Fibroblast of skin of right quadriceps (primary cell): ENCODE measurements around the gene DENND5A.
A peak's percentile ranks its signal among the peaks of the same experiment; 100 is the strongest.
"Not testable (repeated sequence)": the region's sequence is repeated elsewhere in the genome, so short reads cannot be mapped to it uniquely, and the experiment has no call there.

Source experiments
- DNase-seq: peaks from one replicate; pipeline ENCODE4 v3.0.0-alpha.2; 2013

Gene DENND5A

DNA sequence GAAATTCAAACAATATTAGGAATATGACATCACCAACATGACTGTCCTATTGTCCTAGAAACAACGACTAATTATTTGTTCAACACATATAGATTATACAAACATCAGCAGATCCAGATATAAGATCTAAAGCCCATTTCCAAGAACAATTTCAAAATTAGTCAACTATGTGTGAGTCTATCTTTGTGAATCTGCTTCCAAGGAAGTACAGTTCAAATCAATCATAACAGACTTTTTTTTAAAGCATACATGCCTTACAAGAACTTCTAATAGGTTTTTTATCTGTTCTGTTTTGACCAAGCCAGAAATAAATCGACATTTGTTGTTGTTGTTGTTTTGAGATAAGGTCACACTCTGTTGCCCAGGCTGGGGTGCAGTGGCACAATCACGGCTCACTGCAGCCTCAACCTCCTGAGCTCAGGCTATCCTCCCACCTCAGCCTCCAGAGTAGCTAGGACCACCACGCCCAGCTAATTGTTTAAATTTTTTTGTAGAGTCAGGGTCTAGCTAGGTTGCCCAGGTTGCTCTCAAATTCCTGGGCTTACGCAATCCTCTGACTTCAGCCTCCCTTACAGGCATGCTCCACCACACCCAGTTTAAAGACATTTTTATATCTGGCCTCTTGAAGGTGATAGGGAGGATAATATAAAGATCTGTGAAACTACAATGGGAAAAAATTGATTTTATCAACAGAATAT, 54.8 kb downstream of the DENND5A start:
- DNase-seq = peak; percentile 26

- not testable (repeated sequence) for DNase-seq
Observed at GRCh38 chr11:9209604-9210003, 55.5 kb downstream of the DENND5A start.

- DNase-seq = no peak
Observed at GRCh38 chr11:9208726-9209501, 56.2 kb downstream of the DENND5A start.

DNA sequence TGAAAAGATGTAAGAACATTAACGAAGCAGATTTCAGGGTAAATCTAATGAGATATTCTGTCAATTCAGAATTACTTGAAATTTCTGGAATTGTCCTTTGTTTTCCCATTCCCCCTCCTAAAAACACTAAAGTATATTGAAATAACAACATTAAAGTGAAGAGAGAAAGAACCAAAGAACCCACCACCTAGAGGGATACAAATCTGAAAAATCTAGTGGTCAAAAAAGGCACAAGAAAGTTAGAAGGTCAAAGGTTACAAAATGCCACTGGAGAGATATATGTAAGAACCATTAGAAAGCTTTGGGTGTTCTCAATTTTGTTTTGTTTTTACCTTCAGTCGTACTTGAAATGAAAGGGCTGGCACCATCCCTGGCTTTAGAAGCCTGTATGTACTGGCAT, 57.9 kb downstream of the DENND5A start:
- DNase-seq = no peak

GRCh38 chr11:9206496-9206895, 58.7 kb downstream of the DENND5A start:
- peak; percentile 81 for DNase-seq

DNA sequence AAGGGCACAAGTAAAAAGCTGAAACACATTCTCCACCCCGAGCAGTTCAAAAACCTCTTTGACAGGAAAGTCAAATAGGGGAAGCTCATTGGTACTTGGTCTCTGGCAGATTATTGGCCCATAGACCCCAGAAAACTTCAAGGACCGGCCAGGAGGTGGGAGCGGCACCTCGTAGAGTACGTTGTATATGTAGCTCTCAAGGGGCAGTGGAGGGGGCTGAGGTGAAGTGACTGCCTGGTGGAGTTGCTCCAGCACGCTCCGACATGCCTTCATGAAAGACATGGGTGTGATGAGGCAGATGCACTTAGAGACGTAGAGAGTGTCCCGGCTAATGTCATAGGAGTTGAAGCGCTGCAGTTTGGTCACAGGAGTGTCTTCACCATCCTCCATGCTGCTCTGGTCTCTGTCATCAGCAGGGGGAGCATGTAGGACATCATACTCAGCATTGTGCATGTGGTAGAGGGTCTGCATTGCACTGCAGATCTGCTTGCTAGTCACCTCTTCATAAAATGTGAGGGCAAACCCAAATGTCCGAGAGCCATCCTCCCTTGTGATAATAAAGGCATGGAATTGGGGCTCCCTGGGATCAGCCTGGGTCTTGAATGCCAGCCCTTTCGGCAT, 61.3 kb downstream of the DENND5A start:
- no peak for DNase-seq

GRCh38 chr11:9201372-9202162, 63.6 kb downstream of the DENND5A start:
- DNase-seq = no peak

DNA sequence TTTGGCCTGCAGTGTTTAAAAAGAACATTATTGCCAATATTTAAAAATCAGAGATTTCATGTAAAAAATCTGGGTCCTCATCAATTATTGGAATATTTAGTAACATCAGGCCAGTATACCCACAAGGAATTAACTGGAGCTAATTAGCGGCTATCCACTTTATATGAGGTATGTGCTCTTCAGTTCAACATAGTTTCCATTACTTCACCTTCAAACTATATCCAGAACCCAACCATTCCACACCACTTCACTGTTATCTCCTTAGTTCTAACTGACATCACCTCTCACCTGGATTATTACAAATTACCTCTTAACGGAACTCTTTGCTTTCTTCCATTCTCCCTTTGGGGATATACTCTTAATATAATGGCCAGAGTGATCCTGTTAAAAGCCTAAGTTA, 64.7 kb downstream of the DENND5A start:
- no peak for DNase-seq

DNA sequence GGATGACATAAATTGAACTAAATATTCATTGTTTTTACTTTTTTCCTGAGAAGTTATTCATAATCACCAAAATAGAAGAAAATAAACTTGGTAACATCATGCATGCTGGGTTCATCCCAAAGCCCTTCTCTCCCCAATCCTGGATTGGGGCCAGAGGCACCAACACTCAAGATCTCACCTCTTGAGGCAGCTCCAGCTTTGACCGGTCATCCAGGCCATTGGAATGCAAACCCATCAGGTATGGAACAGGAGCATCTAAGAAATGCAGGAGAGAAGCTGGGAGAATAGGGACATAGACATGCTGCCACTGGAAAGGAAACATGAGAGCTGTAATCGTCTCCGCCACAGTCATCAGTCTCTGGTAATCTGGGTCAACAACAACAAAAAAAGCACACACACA, 71.8 kb downstream of the DENND5A start:
- no peak for DNase-seq

DNA sequence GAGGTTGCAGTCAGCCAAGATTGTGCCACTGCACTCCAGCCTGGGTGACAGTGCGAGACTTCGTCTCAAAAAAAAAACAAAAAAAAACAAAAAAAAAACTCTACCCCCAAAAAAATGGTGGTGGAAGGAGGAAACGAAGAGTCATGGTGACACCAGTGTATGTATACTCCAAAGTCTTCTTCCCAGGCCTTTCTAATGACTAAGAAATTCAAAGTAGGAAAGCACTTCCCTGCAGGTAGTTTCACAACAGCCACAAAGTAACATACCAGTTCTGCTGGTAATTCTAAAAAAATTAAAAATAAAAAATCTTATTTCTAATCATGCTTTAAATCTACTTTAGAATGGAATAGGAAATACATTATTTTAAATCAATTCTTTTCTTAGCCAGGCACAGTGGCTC, 72.6 kb downstream of the DENND5A start:
- DNase-seq = no peak

DNA sequence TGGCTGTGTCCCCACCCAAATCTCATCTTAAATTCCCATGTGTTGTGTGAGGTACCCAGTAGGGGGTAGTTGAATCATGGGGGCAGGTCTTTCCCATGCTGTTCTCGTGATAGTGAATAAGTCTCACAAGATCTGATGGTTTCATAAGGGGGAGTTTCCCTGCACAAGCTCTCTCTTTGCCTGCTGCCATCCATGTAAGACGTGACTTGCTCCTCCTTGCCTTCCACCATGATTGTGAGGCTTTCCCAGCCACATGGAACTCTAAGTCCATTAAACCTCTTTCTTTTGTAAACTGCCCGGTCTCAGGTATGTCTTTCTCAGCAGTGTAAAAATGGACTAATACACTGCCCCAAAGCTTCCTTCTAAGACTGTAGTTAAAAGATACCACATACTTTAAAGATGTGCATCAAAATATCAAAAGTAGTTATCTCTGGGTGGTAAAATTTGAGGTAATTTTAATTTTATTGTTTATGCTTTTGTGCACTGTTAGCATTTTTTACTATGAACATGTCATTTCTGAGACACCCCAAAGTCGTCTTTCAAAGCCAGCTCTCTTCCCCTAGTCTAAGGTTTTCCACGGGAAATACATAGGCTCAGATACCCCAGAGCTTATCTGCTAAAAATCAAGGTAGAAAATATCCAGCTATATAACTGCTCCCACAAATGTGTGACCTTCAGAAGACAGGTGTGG, 74.7 kb downstream of the DENND5A start:
- DNase-seq = not testable (repeated sequence)

- DNase-seq = not testable (repeated sequence)
Observed at GRCh38 chr11:9188860-9189259, 76.3 kb downstream of the DENND5A start.

GRCh38 chr11:9187616-9188015, 77.5 kb downstream of the DENND5A start:
- DNase-seq = no peak

GRCh38 chr11:9184516-9184915, 80.6 kb downstream of the DENND5A start:
- DNase-seq = no peak

DNA sequence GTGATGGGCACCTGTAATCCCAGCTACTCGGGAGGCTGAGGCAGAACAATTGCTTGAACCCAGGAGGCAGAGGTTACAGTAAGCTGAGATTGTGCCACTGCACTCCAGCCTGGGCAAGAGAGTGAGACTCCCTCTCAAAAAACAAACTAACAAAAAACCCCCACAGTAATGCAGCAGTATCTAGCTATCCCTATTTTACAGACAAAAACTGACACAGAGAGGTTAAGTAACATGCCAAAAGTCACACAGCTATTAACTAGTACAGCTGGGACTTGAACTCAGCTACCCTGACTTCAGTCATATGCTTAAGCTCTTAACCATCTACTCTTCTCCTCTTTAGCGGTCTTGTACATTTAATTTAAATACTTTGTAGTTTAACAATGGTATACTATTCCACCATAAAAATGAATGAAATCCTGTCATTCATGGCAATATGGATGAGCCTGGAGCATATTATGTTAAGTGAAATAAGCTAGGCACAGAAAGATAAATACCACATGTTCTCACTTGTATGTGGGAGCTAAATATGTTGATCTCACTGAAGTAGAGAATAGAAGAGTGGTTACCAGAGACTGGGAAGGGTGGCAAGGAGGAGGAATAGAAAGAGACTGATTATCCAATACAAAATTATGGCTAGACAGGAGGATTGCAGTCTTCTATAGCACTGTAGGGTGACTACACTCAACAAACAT, 82.8 kb downstream of the DENND5A start:
- no peak for DNase-seq

DNA sequence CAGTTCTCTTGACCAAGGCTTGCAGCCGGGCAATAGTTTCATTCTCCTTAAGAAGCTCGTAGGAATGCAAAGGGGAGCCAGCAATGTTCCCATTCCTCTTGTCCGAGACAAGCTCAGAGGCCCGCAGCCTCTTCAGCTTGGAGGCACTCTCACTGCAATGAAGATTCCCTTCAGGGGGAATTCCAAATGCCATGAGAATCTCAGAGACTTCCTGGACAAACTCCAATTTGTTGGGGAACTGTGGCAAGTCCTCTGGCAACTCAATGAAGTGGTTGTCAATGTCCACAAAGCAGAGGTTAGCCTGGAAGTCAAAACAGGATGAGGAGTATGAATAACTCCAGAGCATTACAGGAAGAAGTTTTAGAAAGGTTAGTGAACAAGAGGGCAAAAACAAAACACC, 84.4 kb downstream of the DENND5A start:
- no peak for DNase-seq

DNA sequence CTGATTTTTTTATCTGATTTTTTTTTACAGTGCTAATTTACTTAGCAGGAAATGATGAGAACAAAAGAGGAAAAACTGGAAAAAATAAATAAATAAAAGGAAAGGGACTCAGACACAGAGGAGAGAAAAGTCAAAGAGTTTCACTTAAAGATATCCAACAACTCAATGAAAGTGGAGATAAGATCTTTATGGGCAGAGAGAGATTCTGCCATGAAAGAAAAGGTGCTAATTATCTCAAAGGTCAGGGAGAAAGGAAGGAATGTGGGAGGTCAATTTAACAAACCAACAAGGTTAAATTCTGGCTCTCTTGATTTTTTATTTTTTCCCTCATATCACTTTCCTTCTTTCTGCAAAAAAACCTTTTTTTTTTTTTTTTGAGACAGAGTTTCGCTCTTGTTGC, 86.0 kb downstream of the DENND5A start:
- no peak for DNase-seq

DNA sequence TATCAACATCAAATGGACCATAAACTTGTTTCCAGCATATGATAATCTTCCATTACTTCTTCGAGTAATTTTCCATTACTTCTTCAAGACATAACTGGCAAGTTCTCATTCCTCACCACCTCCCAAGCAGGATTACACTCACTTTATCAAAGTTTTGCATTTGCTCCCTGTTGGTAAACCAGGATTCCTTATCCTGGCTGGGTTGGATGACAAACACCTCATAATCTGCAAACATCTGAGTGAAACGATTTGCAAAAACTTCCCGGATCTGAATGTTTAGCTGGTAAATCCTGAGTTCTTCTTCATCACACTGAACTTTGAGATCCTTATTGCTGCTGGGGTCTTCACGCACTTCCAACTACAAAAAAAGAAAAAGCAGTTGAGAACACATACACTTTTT, 86.4 kb downstream of the DENND5A start:
- no peak for DNase-seq

DNA sequence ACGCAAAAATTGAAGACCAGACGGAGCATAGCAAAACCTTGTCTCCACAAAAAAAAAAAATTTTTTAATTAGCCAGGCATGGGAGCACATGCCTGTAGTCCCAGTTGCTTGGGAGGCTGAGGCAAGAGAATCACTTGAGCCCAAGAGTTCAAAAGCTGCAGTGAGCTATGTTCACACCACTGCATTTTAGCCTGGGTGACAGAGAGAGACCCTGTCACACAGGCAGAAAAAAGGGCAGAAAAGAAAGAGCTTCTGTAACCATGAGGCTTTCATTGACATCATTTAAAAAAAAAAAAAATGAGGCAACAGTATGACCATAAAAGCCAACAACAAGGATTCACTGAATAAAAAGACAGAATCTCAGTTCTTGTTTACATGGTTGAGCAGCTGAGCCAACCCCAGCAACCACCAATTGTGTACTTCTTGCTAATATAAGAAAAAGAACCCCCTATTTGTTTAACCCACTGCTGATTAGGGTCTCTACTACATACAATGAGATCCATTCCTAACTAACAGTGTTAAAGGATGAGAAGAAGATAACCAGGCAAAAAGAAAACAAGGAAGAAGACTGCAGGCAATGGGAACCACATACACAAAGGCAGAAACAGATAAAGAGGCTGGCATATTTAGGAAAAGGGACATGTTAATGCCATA, 87.6 kb downstream of the DENND5A start:
- DNase-seq = no peak

GRCh38 chr11:9176550-9176949, 88.6 kb downstream of the DENND5A start:
- DNase-seq = no peak

- no peak for DNase-seq
Observed at GRCh38 chr11:9176136-9176535, 89.0 kb downstream of the DENND5A start.
